BJ (cell line): Measurements from ENCODE around the gene DGCR6L. TPM values are rescaled to one million over a fixed set of nuclear protein-coding genes. Genes with fewer than 3 reads are reported as not detected.
"Not testable (repeated sequence)": the region's sequence is repeated elsewhere in the genome, so short reads cannot be mapped to it uniquely, and the experiment has no call there.

Experiments
- CTCF ChIA-PET: fragments of 350-600 bp; formaldehyde crosslinking; extraction: SDS; loops from one replicate; lab custom pipeline; 2021; ENCODE audit warnings: antibody characterized with exemption, inconsistent platforms; lab: Yijun Ruan, JAX
- POLR2A ChIA-PET: fragments of 300-600 bp; sonication (Branson Sonifier 250); formaldehyde crosslinking; extraction: SDS; loops from one replicate; lab custom pipeline; 2021; ENCODE audit warnings: antibody characterized with exemption; lab: Charles Lee
- DNase-seq: peaks from one replicate; pipeline ENCODE4 v3.0.0-alpha.2; 2011; ENCODE audit warnings: low read depth
- H3K27me3 ChIP-seq: 2 replicates; pipeline ENCODE4 v1.6.0; 2011; ENCODE audit warnings: low read length; ENCODE audit not compliant: control insufficient read depth, insufficient read depth
- H3K36me3 ChIP-seq: 2 replicates; pipeline ENCODE4 v1.5.1; 2011; ENCODE audit warnings: low read length; ENCODE audit not compliant: control insufficient read depth, insufficient read depth
- H3K4me3 ChIP-seq: 2 replicates; pipeline ENCODE4 v1.5.1; 2011; ENCODE audit warnings: low read depth, mild to moderate bottlenecking, control low read depth, low read length
- CTCF ChIP-seq: IDR thresholded peaks from 2 replicates; pipeline ENCODE4 v1.5.1; 2011; ENCODE audit warnings: low read depth, mild to moderate bottlenecking, control low read depth, inconsistent platforms, low read length, moderate library complexity; ENCODE audit not compliant: insufficient read depth
- polyA minus RNA-seq: library from RNA; depleted of rRNA, polyadenylated mRNA; stranded (reverse); fragments of >200 nt; gene quantifications from 2 replicates; pipeline ENCODE4 v1.2.3, GENCODE V29; 2011; rRNA and poly(A)+ RNA removed
- polyA plus RNA-seq: library from polyadenylated mRNA; depleted of rRNA; stranded (reverse); fragments of >200 nt; gene quantifications from 2 replicates; pipeline ENCODE4 v1.2.3, GENCODE V29; 2011; rRNA removed

DGCR6L gene
- polyA plus RNA-seq (38.9 and 65.8 TPM in 2 replicates), polyA minus RNA-seq (19.9 and 21.3 TPM in 2 replicates)

- TF ChIP-seq CTCF = no peak
- Histone ChIP-seq H3K4me3 (peak within 1 kb of the TSS; percentile 94), H3K27me3 (no peaks in the 10 kb centered on the region), H3K36me3 (no peaks in the 10 kb centered on the region; the same call in 1 of the 2 replicates)
- CTCF ChIA-PET = interaction anchor here (0.5 to 1.5 kb wide), 3 partner anchors 10 to 163 kb away, joined by 3 to 9 read pairs (median 3); no protein-coding TSS in a partner anchor
- no peak for DNase-seq
- POLR2A ChIA-PET = interaction anchor here (0.7 kb wide), 1 partner anchor 104 kb away, joined by 3 read pairs; no protein-coding TSS in a partner anchor
These were observed at the start of gene DGCR6L for GRCh38 chr22:20319745-20320658. DGCR6L (minus strand) TSS chr22:20320060; CDS start chr22:20319988, 72 bp downstream.

- CTCF ChIA-PET = not testable (repeated sequence)
These were observed 49.0 kb upstream of the DGCR6L start for GRCh38 chr22:20368875-20369274.

GRCh38 chr22:20366841-20367240 is 47.0 kb upstream of the DGCR6L start:
- CTCF ChIA-PET, POLR2A ChIA-PET: not testable (repeated sequence)

More at GRCh38 chr22:20368875-20369274, 49.0 kb upstream of the DGCR6L start:
- H3K36me3 ChIP-seq, H3K27me3 ChIP-seq, POLR2A ChIA-PET, H3K4me3 ChIP-seq, DNase-seq: not testable (repeated sequence)

GRCh38 chr22:20364335-20365260 is 44.7 kb upstream of the DGCR6L start:
- H3K4me3 ChIP-seq, H3K36me3 ChIP-seq, CTCF ChIA-PET, H3K27me3 ChIP-seq, POLR2A ChIA-PET: not testable (repeated sequence)
- DNase-seq = peak; percentile 11

More at GRCh38 chr22:20366841-20367240, 47.0 kb upstream of the DGCR6L start:
- not testable (repeated sequence) for DNase-seq, H3K4me3 ChIP-seq, H3K36me3 ChIP-seq, H3K27me3 ChIP-seq

GRCh38 chr22:20362403-20362802 is 42.5 kb upstream of the DGCR6L start:
- DNase-seq, H3K36me3 ChIP-seq, H3K27me3 ChIP-seq, POLR2A ChIA-PET, CTCF ChIA-PET, H3K4me3 ChIP-seq: not testable (repeated sequence)

- DNase-seq, POLR2A ChIA-PET, H3K36me3 ChIP-seq, H3K27me3 ChIP-seq, H3K4me3 ChIP-seq, CTCF ChIA-PET: not testable (repeated sequence)
These were observed 41.9 kb upstream of the DGCR6L start for GRCh38 chr22:20361752-20362229.

- DNase-seq, POLR2A ChIA-PET, H3K27me3 ChIP-seq, H3K4me3 ChIP-seq, CTCF ChIA-PET, H3K36me3 ChIP-seq: not testable (repeated sequence)
These were observed 41.2 kb upstream of the DGCR6L start for GRCh38 chr22:20360866-20361751.

- H3K36me3 ChIP-seq, DNase-seq, POLR2A ChIA-PET, CTCF ChIA-PET, H3K4me3 ChIP-seq, H3K27me3 ChIP-seq: not testable (repeated sequence)
These were observed 40.4 kb upstream of the DGCR6L start for GRCh38 chr22:20360261-20360660.

GRCh38 chr22:20358503-20359239 is 38.8 kb upstream of the DGCR6L start:
- H3K36me3 ChIP-seq, POLR2A ChIA-PET, H3K27me3 ChIP-seq, H3K4me3 ChIP-seq, CTCF ChIA-PET, DNase-seq: not testable (repeated sequence)

GRCh38 chr22:20357967-20358366 is 38.1 kb upstream of the DGCR6L start:
- CTCF ChIA-PET, POLR2A ChIA-PET, H3K27me3 ChIP-seq, H3K36me3 ChIP-seq, H3K4me3 ChIP-seq, DNase-seq: not testable (repeated sequence)
